HG03558 (cell line): ENCODE measurements around the gene RTN4.

ENCODE experiments used
- ATAC-seq: cut with Tn5 transposase; IDR thresholded peaks from one replicate; pipeline ENCODE4 v1.9.1; 2021; ENCODE audit warnings: moderate number of reproducible peaks; ENCODE audit not compliant: unreplicated experiment; ENCODE audit errors: extremely low read depth

The RTN4 gene

GRCh38 chr2:54955358-54956110, 94.7 kb downstream of the RTN4 start:
- ATAC-seq: no peak

DNA sequence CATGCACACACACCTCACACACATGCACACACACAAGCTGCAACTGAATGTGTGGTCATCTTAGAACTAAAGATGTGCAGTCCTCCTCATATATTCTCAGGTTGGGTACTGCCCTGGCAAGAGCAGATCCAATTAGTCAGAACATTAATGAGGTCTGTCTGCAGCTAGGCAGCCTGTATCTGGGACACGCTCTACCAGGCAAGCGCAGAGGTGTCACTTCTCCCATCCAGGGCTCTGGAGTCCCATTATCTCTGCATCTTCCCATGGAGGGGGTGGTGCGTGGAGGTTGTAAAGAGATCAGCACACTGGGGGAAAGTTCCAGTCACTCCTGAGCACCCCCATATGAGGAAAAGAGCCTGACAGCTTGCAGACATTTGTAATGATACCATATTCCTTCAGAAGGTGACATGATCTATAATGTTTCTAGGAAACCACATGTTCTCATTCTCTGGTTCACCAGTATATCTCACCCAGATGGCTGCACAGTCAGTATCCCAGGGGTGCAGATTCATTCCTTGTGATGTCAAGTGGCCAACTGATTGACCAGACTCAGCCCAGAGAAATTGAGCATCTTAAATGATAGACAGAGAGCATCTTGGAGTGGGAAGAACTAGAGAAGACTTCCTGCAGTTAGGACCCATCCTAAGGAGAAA, 95.4 kb downstream of the RTN4 start:
- ATAC-seq: no peak

GRCh38 chr2:54954158-54954557, 96.1 kb downstream of the RTN4 start:
- ATAC-seq: no peak

DNA sequence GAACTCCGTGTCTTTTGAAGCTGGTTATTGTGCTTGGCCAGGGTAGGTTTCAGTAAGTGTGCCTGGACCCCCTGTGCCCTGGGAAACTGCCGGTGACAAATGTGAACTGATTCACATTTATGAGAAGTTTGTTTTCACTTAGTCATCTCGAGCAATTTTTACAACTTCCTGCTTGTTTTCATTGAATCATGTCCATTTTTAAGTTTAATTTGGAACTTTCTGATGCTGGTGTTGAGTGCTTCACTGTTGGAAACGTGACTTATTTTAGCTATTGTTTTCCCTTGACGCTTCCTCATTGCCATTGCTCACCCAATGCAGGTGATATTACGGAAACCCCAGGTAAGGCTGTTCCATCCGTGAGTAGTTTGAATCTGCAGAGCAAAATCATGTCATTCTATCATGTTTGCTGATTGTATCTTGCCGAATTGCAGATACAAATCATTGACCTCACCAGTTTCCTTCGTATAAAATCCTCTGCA, 97.2 kb downstream of the RTN4 start:
- no peak for ATAC-seq

DNA sequence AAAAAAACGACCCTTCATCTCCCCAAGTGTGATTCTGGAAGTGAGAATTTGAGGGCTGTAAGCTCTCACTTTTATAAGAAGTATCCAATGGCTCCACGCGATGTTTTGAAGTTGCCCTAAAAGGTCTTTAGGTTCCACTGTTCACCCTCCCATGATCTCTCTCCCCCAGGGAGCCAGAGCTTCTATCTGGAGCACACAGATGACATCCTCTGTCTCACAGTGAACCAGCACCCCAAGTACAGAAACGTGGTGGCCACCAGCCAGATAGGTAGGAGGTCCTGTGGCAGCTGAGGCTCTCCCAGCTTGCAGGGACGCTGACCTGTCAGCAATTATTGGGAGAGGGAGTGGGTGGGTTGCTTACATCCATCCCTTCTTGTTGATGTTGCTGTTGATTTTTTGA, 97.8 kb downstream of the RTN4 start:
- no peak for ATAC-seq

DNA sequence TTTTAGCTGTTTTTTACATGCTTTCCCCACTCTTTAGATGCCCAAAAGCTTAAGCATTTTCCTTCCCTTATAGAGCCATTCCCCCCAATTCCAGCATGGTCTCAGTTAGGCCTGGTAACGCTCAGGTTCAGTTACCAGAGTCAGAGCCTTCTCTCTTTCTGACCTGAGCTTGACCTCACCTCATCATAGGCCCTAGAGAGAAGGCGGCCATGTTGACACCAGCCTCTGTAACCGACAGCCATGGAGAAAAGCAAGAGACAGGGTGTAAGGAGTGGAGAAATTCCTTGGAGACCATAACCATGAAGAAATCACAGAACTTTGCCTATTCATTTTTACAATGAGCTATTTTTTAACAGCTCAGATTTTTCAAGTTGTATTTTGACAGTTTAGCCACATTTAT, 99.4 kb downstream of the RTN4 start:
- no peak for ATAC-seq

DNA sequence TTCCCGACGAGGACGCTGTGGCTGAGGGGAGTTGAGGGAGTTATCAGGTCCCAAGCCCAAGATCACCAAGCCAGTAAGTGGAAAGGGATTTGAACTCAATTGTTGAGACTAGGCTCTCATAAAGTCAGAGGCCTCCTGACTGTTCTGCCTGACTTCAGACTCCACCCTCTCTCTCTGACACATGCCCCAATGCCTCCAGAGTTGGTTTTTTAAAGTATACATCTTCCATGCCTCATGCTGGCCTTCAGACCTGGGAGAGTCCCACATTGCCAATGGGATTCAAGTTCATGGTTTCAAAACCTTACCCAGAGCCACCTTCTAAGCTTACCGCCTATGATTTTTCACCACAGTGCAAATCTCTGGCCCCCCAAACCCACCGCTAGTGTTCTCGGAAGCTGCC, 100.8 kb downstream of the RTN4 start:
- ATAC-seq: no peak

DNA sequence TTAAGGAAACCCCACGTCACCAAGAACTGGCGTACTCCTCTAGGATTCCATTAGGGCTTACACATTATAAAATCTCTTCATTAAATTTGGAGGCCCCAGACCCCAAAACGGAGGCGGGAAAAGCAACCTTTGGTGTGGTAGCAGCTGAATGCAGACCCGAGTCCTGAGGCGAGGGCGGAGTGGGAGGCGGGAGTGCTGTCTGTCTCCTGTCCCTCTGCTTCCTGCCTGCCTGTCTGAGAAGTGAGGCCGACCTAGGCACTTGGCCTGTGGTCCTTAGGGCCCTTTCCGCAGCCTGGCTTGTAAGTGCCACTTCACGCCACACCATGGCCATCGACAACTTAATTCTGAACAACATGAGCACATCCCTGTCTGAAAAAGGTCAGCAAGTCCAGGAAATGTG, 102.1 kb downstream of the RTN4 start:
- ATAC-seq: no peak

- ATAC-seq: no peak
Observed at GRCh38 chr2:54947646-54948045, 102.6 kb downstream of the RTN4 start.

DNA sequence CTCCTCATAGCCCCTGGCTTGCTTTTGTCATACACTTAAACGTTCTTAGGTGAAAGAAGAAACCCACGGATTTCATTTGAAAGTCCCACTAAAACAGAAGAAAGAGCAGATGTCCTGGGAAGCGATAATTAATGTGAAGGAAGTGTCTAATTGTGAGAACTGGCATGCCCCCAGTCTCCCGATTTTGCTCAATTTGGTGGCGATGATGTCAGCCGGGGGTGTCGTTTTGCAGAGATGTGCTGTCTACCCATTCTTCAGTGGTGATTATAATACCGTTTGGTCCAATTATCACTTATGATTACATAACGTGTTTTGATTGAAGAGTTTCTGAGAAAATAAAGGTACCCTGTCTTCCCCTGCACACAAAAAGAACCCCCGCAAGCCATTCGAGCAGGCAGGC, 103.1 kb downstream of the RTN4 start:
- ATAC-seq: no peak

- no peak for ATAC-seq
Observed at GRCh38 chr2:54946220-54946805, 103.9 kb downstream of the RTN4 start.

DNA sequence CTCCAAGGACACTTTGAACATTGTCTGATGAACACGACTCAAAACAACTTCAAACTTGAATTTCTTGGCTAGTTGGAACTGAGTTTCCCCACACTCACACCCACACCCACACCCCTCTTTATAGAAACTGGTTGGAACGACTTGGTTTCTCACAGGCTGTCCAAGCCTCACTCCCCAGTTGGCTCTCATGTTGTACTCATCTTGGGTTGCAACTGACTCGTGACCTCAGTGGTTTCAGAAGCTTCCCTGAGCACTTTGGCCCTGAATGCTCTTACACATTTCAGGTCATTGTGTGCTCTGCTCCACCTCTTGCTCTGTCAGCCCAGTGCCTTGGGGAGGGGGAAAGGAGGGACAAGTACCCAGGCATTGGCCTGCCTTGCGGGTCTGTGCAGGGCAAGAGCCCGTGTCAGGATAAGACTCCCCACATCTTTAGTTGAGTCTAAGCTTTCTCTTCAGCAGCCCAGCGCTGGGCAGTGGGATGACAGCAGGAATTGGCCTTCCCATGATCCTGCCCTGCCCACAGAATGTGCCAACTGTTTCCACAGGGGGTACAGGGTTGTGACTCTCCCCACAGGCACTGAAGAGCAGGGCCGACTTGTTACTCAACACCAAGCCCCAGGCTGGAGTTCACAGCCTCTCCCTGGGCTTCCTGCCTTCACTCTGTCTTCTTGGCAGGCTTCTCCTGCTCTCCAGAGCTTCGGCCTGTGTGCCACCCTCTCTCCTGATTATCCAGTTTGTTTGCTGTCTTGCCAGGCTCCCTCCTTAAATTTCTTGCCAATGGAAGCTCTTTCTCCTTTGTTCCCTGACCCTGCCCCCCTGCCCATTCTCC, 104.6 kb downstream of the RTN4 start:
- ATAC-seq: no peak

DNA sequence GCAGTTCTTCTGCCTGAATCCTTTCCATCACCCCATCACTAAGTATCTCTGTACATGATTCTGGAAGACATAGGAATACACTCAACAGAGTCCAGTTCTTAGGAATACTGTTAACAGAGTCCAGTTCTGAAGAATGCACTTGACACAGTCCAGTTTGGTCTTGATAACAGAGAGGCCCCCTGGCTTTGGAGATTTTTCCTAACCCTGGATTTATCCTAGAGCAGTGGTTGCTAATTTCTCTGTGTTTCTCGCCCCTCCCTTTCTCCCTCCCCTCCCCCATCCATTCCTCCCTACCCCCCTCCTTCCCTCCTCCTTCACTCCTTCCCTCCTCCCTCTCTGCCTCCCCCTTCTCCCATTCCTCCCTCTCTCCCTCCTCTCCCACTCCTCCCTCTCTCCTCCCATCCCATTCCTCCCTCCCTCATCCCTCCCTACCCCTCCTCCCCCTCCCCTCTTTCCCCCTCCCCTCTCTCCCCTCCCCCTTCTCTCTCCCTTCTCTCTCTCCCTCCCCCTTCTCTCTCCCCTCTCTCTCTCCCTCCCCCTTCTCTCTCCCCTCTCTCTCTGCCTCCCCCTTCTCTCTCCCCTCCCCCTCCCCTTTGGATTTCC, 105.4 kb downstream of the RTN4 start:
- ATAC-seq: no peak

- ATAC-seq: no peak
Observed at GRCh38 chr2:54942373-54942772, 107.9 kb downstream of the RTN4 start.

DNA sequence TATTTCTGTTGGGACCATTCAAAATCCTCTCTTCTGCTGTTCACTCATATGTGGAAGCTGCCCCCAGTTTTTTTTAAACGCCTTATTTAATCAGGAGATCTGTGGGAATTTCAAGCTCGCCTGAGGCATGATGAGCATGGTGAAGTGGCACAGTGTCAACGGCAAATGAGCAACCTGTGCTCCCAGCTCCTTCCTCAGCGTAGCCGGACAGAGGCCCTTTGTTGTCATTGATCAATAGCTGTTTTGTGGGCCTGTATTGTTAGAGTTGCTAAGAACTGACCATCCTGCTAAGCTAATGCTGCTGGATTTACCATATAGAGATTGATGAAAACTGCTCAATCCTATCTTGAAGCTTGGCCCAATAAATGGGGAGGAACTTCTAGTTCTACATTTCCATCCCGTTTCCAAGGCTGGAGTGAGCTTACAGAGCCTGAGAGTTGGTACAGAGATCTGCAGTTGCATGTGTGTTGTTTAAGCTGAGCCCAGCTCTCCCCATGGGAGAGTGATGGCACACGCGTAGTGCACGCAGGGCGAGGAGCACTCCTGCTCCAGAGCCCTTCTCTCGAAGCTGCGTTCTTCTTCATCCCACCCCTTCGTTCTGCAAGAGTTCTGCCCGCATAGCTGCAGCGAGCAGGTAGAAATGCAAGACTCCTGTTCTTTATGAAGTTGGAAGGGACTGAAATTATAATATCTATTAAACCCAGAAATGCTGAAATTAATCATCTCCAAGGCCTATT, 108.8 kb downstream of the RTN4 start:
- no peak for ATAC-seq

GRCh38 chr2:54940723-54941122, 109.5 kb downstream of the RTN4 start:
- ATAC-seq: no peak

GRCh38 chr2:54939446-54940118, 110.7 kb downstream of the RTN4 start:
- ATAC-seq: no peak

GRCh38 chr2:54936766-54937165, 113.5 kb downstream of the RTN4 start:
- ATAC-seq: no peak

- no peak for ATAC-seq
Observed at GRCh38 chr2:54935389-54935788, 114.9 kb downstream of the RTN4 start.
